K562 (cell line): Measurements from ENCODE around the gene GAPVD1. TPM values are rescaled to one million over a fixed set of nuclear protein-coding genes. Genes with fewer than 3 reads are reported as not detected.

Experiments used
- ADNP ChIP-seq: fragments of 200-800 bp; sonication (Bioruptor generic); IDR thresholded peaks from 2 replicates; pipeline ENCODE4 v1.6.1; 2016; ENCODE audit warnings: missing genetic modification characterization, missing compliant biosample characterization
- ARID2 ChIP-seq: fragments of 450-650 bp; IDR thresholded peaks from 2 replicates; pipeline ENCODE4 v1.6.1; 2017; ENCODE audit warnings: antibody characterized with exemption, mild to moderate bottlenecking
- BCL6 ChIP-seq: fragments of 250-450 bp; sonication (Bioruptor Pico); IDR thresholded peaks from 2 replicates; pipeline ENCODE4 v1.4.0; 2020
- CBFB ChIP-seq: sonication (generic); formaldehyde crosslinking; IDR thresholded peaks from 2 replicates; pipeline ENCODE4 v1.4.0; 2020; ENCODE audit warnings: mild to moderate bottlenecking, missing genetic modification reagents
- CC2D1A ChIP-seq: fragments of 450-650 bp; IDR thresholded peaks from 2 replicates; pipeline ENCODE4 v1.6.1; 2017; ENCODE audit warnings: mild to moderate bottlenecking
- FOS ChIP-seq: IDR thresholded peaks from 3 replicates; pipeline ENCODE4 v1.6.1; 2011; ENCODE audit not compliant: insufficient read length; ENCODE audit errors: extremely low read depth
- HLTF ChIP-seq: fragments of 450-650 bp; IDR thresholded peaks from 2 replicates; pipeline ENCODE4 v1.6.1; 2016
- IRF9 ChIP-seq: fragments of 450-650 bp; IDR thresholded peaks from 2 replicates; pipeline ENCODE4 v1.6.1; 2016; ENCODE audit warnings: missing biosample characterization, missing genetic modification characterization
- LCOR ChIP-seq: sonication (generic); formaldehyde crosslinking; IDR thresholded peaks from 2 replicates; pipeline ENCODE4 v1.8.0; 2022; ENCODE audit warnings: mild to moderate bottlenecking, missing genetic modification reagents
- MAZ ChIP-seq, 2 experiments: fragments of 450-650 bp in 1 of 2; sonication (generic) in 1 of 2; formaldehyde crosslinking; IDR thresholded peaks in 1 of 2; conservative IDR thresholded peaks in 1 of 2; 2 replicates each; pipeline versions ENCODE4 v1.4.0 to v1.5.0; 2020; ENCODE audit warnings: mild to moderate bottlenecking in 1 of 2, missing genetic modification reagents in 1 of 2
- MCM3 ChIP-seq: fragments of 450-650 bp; IDR thresholded peaks from 2 replicates; pipeline ENCODE4 v1.6.1; 2016
- MIER1 ChIP-seq: fragments of 450-650 bp; IDR thresholded peaks from 2 replicates; pipeline ENCODE4 v1.6.1; 2016; ENCODE audit warnings: antibody characterized with exemption, mild to moderate bottlenecking, low read depth
- MYC ChIP-seq, 2 experiments: fragments of 250-450 bp in 1 of 2; sonication (Bioruptor Pico) in 1 of 2; IDR thresholded peaks; 2 replicates each; pipeline versions ENCODE4 v1.5.1 to v1.6.1; 2012 to 2021; ENCODE audit warnings: low read depth in 2 of 2, borderline replicate concordance in 1 of 2, improper control_type of control experiment in 1 of 2, low read length in 1 of 2, mild to moderate bottlenecking in 1 of 2, moderate library complexity in 1 of 2
- NKRF ChIP-seq: fragments of 450-650 bp; IDR thresholded peaks from 2 replicates; pipeline ENCODE4 v1.6.1; 2016; ENCODE audit warnings: borderline replicate concordance
- PHF20 ChIP-seq: fragments of 450-650 bp; IDR thresholded peaks from 2 replicates; pipeline ENCODE4 v1.6.1; 2018; ENCODE audit not compliant: partially characterized antibody
- SETDB1 ChIP-seq: IDR thresholded peaks from one replicate; pipeline ENCODE4 v1.6.1; 2012; ENCODE audit warnings: low read length, control low read depth, inconsistent platforms
- SMAD4 ChIP-seq: fragments of 250-450 bp; sonication (Bioruptor Pico); conservative IDR thresholded peaks from 2 replicates; pipeline ENCODE4 v1.8.0; 2021; ENCODE audit warnings: inconsistent platforms, mild to moderate bottlenecking, moderate library complexity
- SP1 ChIP-seq: sonication (generic); formaldehyde crosslinking; IDR thresholded peaks from 2 replicates; pipeline ENCODE4 v1.8.1; 2022; ENCODE audit warnings: mild to moderate bottlenecking, missing genetic modification reagents
- WHSC1 ChIP-seq: IDR thresholded peaks from one replicate; pipeline ENCODE4 v1.6.1; 2012; ENCODE audit warnings: low read length, control low read depth, inconsistent platforms
- ZNF609 ChIP-seq: sonication (generic); formaldehyde crosslinking; IDR thresholded peaks from 2 replicates; pipeline ENCODE4 v1.8.1; 2023; ENCODE audit warnings: missing genetic modification reagents, mild to moderate bottlenecking, borderline replicate concordance
- polyA plus RNA-seq, 8 experiments: library from polyadenylated mRNA; depleted of rRNA in 4 of 8; stranded (reverse) in 5 of 8; unstranded in 3 of 8; fragments of >200 nt; fragmentation: Nextera tagmentation in 2 of 8; fragmentation: Illumina TruSeq in 1 of 8; extraction: Ambion mirVana in 2 of 8; extraction: Trizol in 1 of 8; gene quantifications; 2 replicates each; pipeline versions ENCODE4 v1.2.1 to v1.2.3, GENCODE V29; 2011 to 2014; ENCODE audit warnings: inconsistent platforms in 1 of 8, missing spikeins in 1 of 8
- total RNA-seq, 7 experiments: library from RNA; depleted of rRNA in 6 of 7; stranded (reverse); fragments of >200 nt in 6 of 7; fragmentation: Illumina TruSeq in 2 of 7; extraction: Trizol in 2 of 7; gene quantifications; 2 replicates each; pipeline versions ENCODE4 v1.2.1 to v1.2.3, GENCODE V29; 2011 to 2021; ENCODE audit warnings: low replicate concordance in 1 of 7

GAPVD1 gene
- total and polyA plus RNA-seq, 9 of the 15 experiments (the other 6 are each of a cell fraction or from before 2014, with no cell fraction given) = 9.5 to 66.1 (median 45.5) TPM

- TF ChIP-seq ZNF609 (CRISPR knock-in tag) = 0 out of 2 replicates have a peak, but pooled peaks have one; percentile 8
- TF ChIP-seq IRF9 (tag) = peak; percentile 65; the same call in 1 of the 2 replicates
- TF ChIP-seq NKRF = peak; percentile 81
- TF ChIP-seq CBFB (CRISPR knock-in tag) = peak; percentile 59; the same call in 1 of the 2 replicates
- peak; percentile 87 for TF ChIP-seq ADNP (tag)
- peak; percentile 91 for TF ChIP-seq FOS
- TF ChIP-seq SP1 (CRISPR knock-in tag) = 0 out of 2 replicates have a peak, but pooled peaks have one; percentile 36
- TF ChIP-seq MAZ (CRISPR knock-in tag; conservative IDR thresholded peaks at IDR 0.05 in 1 of 2, IDR thresholded peaks at IDR 0.05 in 1 of 2) = 0 out of 4 replicates have a peak, but pooled peaks of 1 of the 2 experiments have one; percentile 31
- peak; percentile 78 for TF ChIP-seq PHF20
- peak; percentile 90 for TF ChIP-seq HLTF
- 0 out of 2 replicates have a peak, but pooled peaks have one; percentile 34 for TF ChIP-seq MYC (IDR thresholded peaks at IDR 0.05; ENCODE audit: low read depth, low read length)
- no peak for TF ChIP-seq MYC (CRISPR knock-in tag; IDR thresholded peaks at IDR 0.05; ENCODE audit: borderline replicate concordance, low read depth)
- no peak for TF ChIP-seq LCOR
- no peak for TF ChIP-seq SETDB1
- 0 out of 2 replicates have a peak, but pooled peaks have one; percentile 30 for TF ChIP-seq ARID2
- TF ChIP-seq SMAD4 (CRISPR knock-in tag) = 0 out of 2 replicates have a peak, but pooled peaks have one; percentile 41
- peak; percentile 83 for TF ChIP-seq MIER1
- no peak for TF ChIP-seq WHSC1
- peak; percentile 46; the same call in 1 of the 2 replicates for TF ChIP-seq CC2D1A
- TF ChIP-seq BCL6 (CRISPR knock-in tag) = no peak
- peak; percentile 86 for TF ChIP-seq MCM3
Measured at GRCh38 chr9:125409637-125410521, 148.3 kb downstream of the GAPVD1 start (continued).
